Prostate gland (tissue), 2 donors: ENCODE data around the gene SRP68. TPM values are rescaled to one million over a fixed set of nuclear protein-coding genes. Genes with fewer than 3 reads are reported as not detected.
"Not testable (repeated sequence)": the region's sequence is repeated elsewhere in the genome, so short reads cannot be mapped to it uniquely, and the experiment has no call there.

Experiments used
- DNase-seq: peaks from one replicate; pipeline ENCODE4 v3.0.0-alpha.2; 2019; ENCODE audit warnings: low spot score
- H3K27ac ChIP-seq, 2 donors: fragments of 200-600 bp; sonication (generic); 2 replicates each; pipeline ENCODE4 v1.5.1; 2017 to 2019
- H3K27me3 ChIP-seq: fragments of 200-600 bp; sonication (generic); replicated peaks from 2 replicates; pipeline ENCODE4 v1.5.1; 2019; ENCODE audit not compliant: insufficient read depth
- H3K36me3 ChIP-seq, 2 donors: fragments of 200-600 bp; sonication (generic); 1 replicate in 1 of 2; 2 replicates in 1 of 2; pipeline versions ENCODE4 v1.5.1 to v1.8.1; 2017 to 2019
- H3K4me1 ChIP-seq: fragments of 200-600 bp; sonication (generic); replicated peaks from 2 replicates; pipeline ENCODE4 v1.5.1; 2019
- H3K4me3 ChIP-seq, 2 donors: fragments of 200-600 bp; sonication (generic); 2 replicates each; pipeline ENCODE4 v1.5.1; 2017 to 2019
- H3K9me3 ChIP-seq: fragments of 200-600 bp; sonication (generic); 2 replicates; pipeline ENCODE4 v1.5.1; 2017
- POLR2A ChIP-seq: fragments of 450-650 bp; IDR thresholded peaks from one replicate; pipeline ENCODE4 v1.6.1; 2016; ENCODE audit warnings: antibody characterized with exemption, mild to moderate bottlenecking
- POLR2AphosphoS5 ChIP-seq: sonication (generic); formaldehyde crosslinking; IDR thresholded peaks from one replicate; pipeline ENCODE4 v1.6.1; 2017; ENCODE audit warnings: antibody characterized with exemption
- WGBS: methylation state at CpG from one replicate; pipeline ENCODE4 v1.1.5; 2018; 5-methylcytosine and 5-hydroxymethylcytosine counted together
- intact Hi-C: fragments of 100-400 bp; cut with DNase I; formaldehyde crosslinking; loops from one replicate; pipeline ENCODE4 v1.14.2; 2022
- total RNA-seq, 2 donors: library from RNA; depleted of rRNA; stranded (reverse); fragments of >200 nt; gene quantifications; one replicate each; pipeline ENCODE4 v1.1.0, GENCODE V29; 2016
- TF ChIP-seq, protein P1 (sequence below), 4 experiments: fragments of 200-600 bp in 2 of 4; fragments of 450-650 bp in 2 of 4; sonication (generic) in 2 of 4; IDR thresholded peaks; 1 replicate in 3 of 4; 2 replicates in 1 of 4; pipeline ENCODE4 v1.5.1; 2016 to 2019; ENCODE audit warnings: antibody characterized with exemption in 4 of 4, mild to moderate bottlenecking in 2 of 4, moderate library complexity in 2 of 4

Gene SRP68
- total RNA-seq, 2 donors from 2014 or later = 33.5 to 51.2 TPM

DNA sequence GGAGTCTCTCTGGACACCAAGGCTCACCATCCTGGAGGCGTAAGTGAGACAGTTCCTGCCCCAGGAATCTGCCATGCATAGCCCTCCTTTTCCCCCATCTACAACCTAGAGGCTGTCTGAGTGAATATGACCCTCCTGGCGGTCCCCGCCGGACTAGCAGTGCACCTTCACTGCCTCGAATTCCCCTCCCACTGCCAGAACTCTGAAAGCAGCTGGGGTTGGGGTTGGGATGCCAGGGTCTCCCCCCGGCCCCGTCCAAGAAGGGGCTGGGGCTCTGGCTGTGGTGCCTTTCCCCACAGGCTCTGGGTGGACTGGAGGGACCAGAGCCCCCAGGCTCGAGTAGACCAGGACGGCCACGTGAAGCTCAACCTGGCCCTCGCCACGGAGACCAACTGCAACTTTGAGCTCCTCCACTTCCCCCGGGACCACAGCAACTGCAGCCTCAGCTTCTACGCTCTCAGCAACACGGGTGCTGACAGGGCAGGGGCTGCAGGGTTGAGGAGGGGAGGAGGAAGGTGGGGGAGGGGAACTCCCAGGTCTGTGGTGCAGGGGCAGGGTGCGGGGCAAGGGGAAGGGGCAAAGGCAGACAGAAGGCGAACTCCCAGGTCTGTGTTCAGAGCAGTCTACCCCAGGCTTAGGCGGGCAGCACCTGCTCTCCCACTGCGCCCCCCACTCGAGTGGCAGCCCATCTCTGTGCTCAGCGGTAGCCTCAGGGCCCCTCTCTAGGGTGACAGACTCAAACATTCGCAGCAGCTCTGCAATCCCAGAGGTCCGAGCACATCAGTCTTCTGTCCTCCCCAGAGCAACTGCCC is 7.8 kb upstream of the SRP68 start:
- H3K4me1 ChIP-seq = no peaks in the 10 kb centered on the region
- peaks cover 0 to 20% of the 10 kb centered on the region in 2 donors for H3K36me3 ChIP-seq
- no peak for DNase-seq
- 5% methylated on average over 22 of the region's 23 CpGs for WGBS
- TF ChIP-seq, protein P1, sequence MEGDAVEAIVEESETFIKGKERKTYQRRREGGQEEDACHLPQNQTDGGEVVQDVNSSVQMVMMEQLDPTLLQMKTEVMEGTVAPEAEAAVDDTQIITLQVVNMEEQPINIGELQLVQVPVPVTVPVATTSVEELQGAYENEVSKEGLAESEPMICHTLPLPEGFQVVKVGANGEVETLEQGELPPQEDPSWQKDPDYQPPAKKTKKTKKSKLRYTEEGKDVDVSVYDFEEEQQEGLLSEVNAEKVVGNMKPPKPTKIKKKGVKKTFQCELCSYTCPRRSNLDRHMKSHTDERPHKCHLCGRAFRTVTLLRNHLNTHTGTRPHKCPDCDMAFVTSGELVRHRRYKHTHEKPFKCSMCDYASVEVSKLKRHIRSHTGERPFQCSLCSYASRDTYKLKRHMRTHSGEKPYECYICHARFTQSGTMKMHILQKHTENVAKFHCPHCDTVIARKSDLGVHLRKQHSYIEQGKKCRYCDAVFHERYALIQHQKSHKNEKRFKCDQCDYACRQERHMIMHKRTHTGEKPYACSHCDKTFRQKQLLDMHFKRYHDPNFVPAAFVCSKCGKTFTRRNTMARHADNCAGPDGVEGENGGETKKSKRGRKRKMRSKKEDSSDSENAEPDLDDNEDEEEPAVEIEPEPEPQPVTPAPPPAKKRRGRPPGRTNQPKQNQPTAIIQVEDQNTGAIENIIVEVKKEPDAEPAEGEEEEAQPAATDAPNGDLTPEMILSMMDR (IDR thresholded peaks at IDR 0.05) = no peak
- TF ChIP-seq POLR2A = no peak
- no peak for TF ChIP-seq POLR2AphosphoS5
- no peak overlapping the region for H3K27ac ChIP-seq
- peaks cover 16% of the 10 kb centered on the region for H3K27me3 ChIP-seq
- no peak overlapping the region for H3K4me3 ChIP-seq
- intact Hi-C loops = no loop called here
- no peaks in the 10 kb centered on the region for H3K9me3 ChIP-seq

GRCh38 chr17:76079535-76079955 is 7.2 kb upstream of the SRP68 start:
- WGBS = 17% methylated on average over 9 of the region's 9 CpGs
- DNase-seq = no peak
- peaks cover 0 to 14% of the 10 kb centered on the region in 2 donors for H3K36me3 ChIP-seq
- intact Hi-C loops = no loop called here
- TF ChIP-seq, protein P1 (IDR thresholded peaks at IDR 0.05) = no peak
- TF ChIP-seq POLR2A = no peak
- no peak for TF ChIP-seq POLR2AphosphoS5
- no peaks in the 10 kb centered on the region for H3K4me1 ChIP-seq
- H3K27me3 ChIP-seq = peaks cover 21% of the 10 kb centered on the region
- H3K9me3 ChIP-seq = no peaks in the 10 kb centered on the region
- no peak overlapping the region for H3K4me3 ChIP-seq
- H3K27ac ChIP-seq = no peak overlapping the region

DNA sequence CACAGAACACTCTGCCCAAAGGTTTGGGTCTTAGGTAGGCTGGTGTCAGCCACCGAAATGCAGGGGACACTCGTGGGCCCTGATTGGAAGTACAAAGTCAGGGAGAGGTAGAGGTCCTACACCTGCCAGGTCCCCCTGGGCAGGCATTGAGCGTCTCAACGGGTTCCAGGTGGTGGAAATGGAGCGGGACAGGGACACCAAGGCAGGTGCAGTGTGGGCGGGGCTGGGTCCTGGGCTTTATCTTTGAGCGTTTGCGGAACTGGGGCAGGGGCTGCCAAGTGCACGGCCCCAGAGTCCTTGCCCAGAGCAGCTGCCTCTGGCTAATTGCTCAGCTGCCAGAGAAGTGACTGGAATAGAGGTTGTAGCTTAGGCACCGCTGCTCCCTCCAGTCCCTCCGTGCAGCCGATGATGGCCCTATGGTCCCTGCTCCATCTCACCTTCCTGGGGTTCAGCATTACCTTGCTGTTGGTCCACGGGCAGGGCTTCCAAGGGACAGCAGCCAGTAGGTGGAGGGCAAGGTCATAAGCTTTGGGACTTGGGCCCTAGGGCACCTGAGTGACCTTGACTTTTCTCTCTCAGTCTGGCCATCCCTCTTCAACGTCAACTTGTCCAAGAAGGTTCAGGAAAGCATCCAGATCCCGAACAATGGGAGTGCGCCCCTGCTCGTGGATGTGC is 6.7 kb upstream of the SRP68 start, which contains the start of gene ZACN:
Gene ZACN, plus strand, starts transcription at position 323 of the 675 bp plus-strand sequence. Its CDS starts 83 bp downstream, at position 406.
- TF ChIP-seq POLR2AphosphoS5 (no peak), POLR2A (no peak)
- TF ChIP-seq, protein P1 (IDR thresholded peaks at IDR 0.05) = no peak
- no peak within 1 kb of the TSS for H3K4me3 ChIP-seq
- no peak for DNase-seq
- intact Hi-C loops = no loop called here
- H3K36me3 ChIP-seq = peaks cover 0 to 11% of the 10 kb centered on the region in 2 donors
- WGBS = 44% methylated on average over 16 of the region's 17 CpGs
- H3K4me1 ChIP-seq = no peaks in the 10 kb centered on the region
- no peaks in the 10 kb centered on the region for H3K9me3 ChIP-seq
- H3K27me3 ChIP-seq = peaks cover 25% of the 10 kb centered on the region
- no peak within 1 kb of the TSS for H3K27ac ChIP-seq

- H3K27ac ChIP-seq, DNase-seq, intact Hi-C loops, H3K4me1 ChIP-seq, H3K4me3 ChIP-seq, H3K9me3 ChIP-seq: not testable (repeated sequence)
- 70% methylated on average over 5 of the region's 5 CpGs for WGBS
- Histone ChIP-seq H3K36me3 (peaks cover 0 to 11% of the 10 kb centered on the region in 2 donors), H3K27me3 (peaks cover 31% of the 10 kb centered on the region)
These were observed 6.1 kb upstream of the SRP68 start for GRCh38 chr17:76078370-76078769.

- no peaks in the 10 kb centered on the region for H3K4me1 ChIP-seq
- intact Hi-C loops = no loop called here
- WGBS = 24% methylated on average over 12 of the region's 12 CpGs
These were observed 5.3 kb upstream of the SRP68 start for GRCh38 chr17:76077584-76078110.

More at GRCh38 chr17:76077584-76078110, 5.3 kb upstream of the SRP68 start:
- H3K9me3 ChIP-seq = no peaks in the 10 kb centered on the region
- DNase-seq = no peak
- TF ChIP-seq POLR2A (no peak), POLR2AphosphoS5 (no peak)
- TF ChIP-seq, protein P1 (IDR thresholded peaks at IDR 0.05) = no peak
- peaks cover 0 to 3% of the 10 kb centered on the region in 2 donors for H3K36me3 ChIP-seq
- H3K27ac ChIP-seq = no peak overlapping the region
- peaks cover 32% of the 10 kb centered on the region for H3K27me3 ChIP-seq
- H3K4me3 ChIP-seq = no peak overlapping the region
